Measurements from ENCODE around the gene EVPLL.
"Not testable (repeated sequence)": the region's sequence is repeated elsewhere in the genome, so short reads cannot be mapped to it uniquely, and the experiment has no call there.

Gene EVPLL

DNA sequence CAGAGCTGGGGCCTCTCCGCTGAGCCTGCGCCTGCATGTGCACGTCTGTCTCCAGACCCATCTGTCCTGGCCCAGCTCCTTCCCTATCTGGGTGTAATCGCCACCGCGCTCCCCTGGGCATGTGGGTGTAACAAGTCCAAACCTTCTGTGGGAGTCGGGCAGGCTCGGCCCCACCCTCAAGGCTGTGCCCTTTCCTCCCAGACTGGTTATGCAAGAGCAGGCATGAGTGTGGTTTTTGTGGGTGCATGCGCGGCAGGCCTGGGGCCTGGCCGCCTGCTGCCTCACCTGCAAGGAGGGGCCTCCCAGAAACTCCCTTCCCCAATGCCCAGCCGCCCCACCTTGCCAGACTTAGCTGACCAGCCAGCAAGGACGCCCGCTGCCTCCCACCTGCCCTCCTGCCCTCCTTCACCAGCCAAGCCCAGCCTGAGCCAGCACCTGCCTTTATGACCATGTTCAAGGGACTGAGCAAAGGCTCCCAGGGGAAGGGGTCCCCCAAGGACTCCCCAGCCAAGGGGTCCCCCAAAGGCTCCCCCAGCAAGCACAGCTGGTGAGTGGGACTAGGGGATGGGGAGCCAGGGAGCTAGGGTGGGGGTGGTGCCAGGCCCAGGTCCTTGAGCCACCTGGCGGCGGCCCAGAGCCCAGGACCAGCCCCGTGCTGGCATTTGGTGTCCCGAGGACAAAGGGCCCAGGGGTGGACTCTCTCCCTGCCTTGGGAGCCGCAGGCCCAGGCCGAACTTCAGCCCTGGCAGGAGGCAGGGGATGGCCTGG is at the start of gene EVPLL:
Gene EVPLL (plus strand): TSS at position 342 of the 768 bp plus-strand sequence. CDS start 3,160 bp downstream, outside the sequence.
- DNase-seq (ENCODE audit: low read depth in 2 of 2), result no peak

GRCh38 chr17:18328643-18329204 is 48.9 kb upstream of the EVPLL start:
- DNase-seq (ENCODE audit: low read depth in 2 of 2), result no peak

- no peak for DNase-seq (ENCODE audit: low read depth in 2 of 2)
Measured at GRCh38 chr17:18331879-18332278, 45.7 kb upstream of the EVPLL start.

- DNase-seq (ENCODE audit: low read depth in 2 of 2), result no peak
Measured at GRCh38 chr17:18332909-18333489, 44.6 kb upstream of the EVPLL start.

GRCh38 chr17:18338158-18338557 is 39.4 kb upstream of the EVPLL start:
- DNase-seq (ENCODE audit: low read depth in 2 of 2), result not testable (repeated sequence)

DNA sequence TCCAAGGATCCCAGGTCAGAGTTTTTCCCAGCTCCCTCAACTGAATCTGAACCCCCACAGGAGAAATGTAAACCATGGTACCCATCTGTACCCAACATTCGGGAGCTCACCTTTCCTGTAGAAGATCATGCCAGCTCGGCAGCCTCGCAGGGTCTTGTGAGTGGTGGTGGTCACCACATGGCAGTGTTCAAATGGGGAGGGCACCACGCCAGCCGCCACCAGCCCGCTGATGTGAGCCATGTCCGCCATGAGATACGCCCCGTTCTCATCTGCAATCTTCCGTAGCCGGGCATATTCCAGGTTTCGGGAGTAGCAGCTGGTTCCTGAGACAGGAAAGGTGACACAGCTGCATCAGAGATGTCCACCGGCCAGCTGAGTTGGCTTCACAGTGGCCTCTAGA is 37.6 kb upstream of the EVPLL start:
- no peak for DNase-seq (ENCODE audit: low read depth in 2 of 2)

- no peak for DNase-seq (ENCODE audit: low read depth in 2 of 2)
Measured at GRCh38 chr17:18344021-18344420, 33.6 kb upstream of the EVPLL start.

GRCh38 chr17:18353541-18353940 is 24.0 kb upstream of the EVPLL start:
- DNase-seq (ENCODE audit: low read depth in 2 of 2), result no peak

DNA sequence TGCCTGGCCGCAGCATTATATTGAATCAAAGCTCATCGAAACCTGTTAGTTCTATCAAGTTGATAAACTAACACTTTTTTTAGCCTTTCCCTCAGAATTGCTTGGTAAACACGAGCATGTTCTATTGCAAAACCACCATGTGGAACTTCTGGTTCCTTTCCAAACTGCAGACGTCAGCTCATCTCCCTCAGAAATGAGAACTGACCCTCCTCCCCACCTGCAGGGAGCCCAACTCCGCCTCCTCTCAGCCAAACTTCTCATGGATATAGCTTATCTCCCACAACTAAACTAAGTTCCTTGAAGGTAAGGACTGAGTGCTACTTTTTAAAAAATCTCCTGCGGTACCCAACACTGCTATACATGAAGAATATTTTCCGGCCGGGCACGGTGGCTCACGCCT is 21.0 kb upstream of the EVPLL start:
- peak in 1 of 2 experiments; percentile 2 for DNase-seq (ENCODE audit: low read depth in 2 of 2)

GRCh38 chr17:18360518-18360917 is 17.1 kb upstream of the EVPLL start:
- no peak for DNase-seq (ENCODE audit: low read depth in 2 of 2)

DNA sequence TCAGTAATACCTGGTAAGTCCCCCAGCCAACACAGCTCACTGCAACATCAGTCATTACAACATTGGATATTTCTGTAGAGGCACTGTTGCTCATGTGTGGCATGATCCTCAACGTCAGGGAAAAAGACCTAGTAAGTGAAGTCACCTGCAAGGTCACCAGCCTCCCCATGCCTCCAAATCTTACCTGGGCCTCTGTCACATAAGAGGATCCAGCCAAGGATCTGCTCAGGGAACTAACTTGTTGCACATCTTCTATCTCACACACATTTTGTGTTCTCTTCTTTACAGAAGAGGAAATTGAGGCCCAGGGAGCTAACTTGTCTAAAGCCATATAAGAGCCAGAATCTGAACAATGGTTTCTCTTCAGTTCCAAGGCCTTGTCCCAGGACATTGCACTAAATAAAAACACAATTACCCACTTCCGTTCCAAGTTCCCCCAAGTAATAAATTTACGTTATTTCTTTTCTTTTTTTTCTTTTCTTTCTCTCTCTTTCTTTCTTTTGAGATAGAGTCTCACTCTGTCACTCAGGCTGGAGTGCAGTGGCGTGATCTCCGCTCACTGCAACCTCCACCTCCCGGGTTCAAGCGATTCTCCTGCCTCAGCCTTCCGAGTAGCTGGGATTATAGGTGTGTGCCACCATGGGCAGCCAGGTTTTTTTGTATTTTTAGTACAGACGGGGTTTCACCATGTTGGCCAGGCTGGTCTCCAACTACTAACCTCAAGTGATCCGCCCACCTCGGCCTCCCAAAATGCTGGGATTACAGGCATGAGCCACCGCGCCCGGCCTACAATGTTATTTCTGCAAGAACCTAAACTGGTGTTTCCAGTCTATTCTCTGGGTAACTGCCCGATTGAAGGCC is 15.5 kb upstream of the EVPLL start:
- DNase-seq (ENCODE audit: low read depth in 2 of 2), result no peak

GRCh38 chr17:18362698-18363100 is 14.9 kb upstream of the EVPLL start:
- no peak for DNase-seq (ENCODE audit: low read depth in 2 of 2)

DNA sequence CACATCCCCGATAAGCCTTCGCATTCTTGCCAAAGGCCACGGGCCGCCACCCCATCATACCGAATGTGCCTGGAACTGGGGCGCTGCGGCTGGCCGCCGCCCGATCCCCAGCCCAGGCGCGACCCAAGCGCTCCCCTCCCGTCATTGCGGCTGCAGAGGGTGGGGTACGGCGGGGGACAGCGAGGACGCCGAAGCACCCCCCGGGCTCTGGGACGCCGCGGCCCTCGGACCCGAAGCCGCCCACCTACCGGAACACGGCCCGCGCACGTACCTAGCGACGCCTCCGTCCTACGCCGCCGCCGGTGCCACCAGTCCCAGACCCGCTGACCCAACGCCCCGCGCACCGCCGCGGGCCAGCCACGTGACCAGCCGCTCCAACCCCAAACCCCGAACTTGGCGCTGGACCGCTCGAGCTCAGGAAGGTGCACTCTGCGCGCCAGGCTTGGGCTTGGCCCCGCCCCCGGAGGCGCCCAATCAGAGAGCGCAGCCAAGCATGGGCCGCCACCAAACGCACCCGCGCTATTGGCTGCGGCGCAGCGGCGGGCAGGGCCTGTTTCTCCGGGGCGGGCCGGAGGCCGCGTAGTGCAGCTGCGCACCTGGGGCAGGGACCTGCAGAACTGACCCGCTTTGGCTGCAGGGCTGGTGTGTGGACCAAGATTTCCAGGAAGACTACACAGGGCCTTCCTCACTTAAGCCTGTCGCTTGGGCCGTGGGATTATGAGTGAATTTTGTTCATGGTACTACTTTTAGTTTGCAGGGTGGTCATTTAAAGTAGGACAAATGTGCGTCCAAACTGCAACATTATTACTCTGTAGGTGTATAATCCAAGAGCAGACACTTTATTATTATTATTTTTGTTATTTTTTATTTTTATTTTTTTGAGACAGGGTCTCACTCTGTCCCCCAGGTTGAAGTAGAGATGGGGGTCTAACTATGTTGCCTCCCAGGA is 14.2 kb upstream of the EVPLL start, which contains the start of gene SHMT1:
Gene SHMT1 (minus strand): TSS at position 450 of the 949 bp plus-strand sequence. CDS start 7,569 bp downstream, outside the sequence.
- DNase-seq (ENCODE audit: low read depth in 2 of 2), result peak; percentile 42 to 50

DNA sequence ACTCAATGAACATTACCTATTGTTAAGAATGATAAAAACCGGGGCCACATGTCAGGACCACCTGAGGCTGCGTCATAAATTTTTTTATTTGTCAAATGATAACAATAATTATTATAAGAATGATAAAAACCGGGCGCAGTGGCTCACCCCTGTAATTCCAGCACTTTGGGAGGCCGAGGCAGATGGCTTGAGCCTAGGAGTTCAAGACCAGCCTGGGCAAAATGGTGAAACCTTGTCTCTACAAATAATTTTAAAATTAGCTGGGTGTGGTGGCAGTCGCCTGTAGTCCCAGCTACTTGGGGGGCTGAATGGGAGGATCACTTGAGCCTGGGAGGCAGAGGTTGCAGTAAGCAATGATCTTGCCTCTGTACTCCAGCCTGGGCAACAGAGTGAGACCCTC is 13.4 kb upstream of the EVPLL start:
- no peak for DNase-seq (ENCODE audit: low read depth in 2 of 2)

DNA sequence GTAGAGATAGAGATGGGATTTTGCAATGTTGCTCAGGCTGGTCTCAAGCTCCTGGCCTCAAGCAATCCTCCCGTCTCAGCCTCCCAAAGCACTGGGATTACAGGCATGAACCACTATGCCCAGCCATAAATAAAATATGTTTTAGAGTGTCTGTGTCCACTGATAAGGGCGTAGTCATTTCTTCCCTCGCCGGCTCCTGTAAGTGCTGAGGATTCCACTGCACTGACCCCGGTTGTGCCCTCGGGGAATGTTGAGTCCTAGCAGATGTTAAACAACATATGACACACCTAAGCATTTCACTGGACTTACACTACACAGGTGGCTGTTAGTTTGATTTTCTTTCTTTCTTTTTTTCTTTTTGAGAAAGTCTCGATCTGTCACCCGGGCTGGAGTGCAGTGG is 8.6 kb upstream of the EVPLL start:
- DNase-seq (ENCODE audit: low read depth in 2 of 2), result no peak

- DNase-seq (ENCODE audit: low read depth in 2 of 2), result no peak
Measured at GRCh38 chr17:18370761-18371160, 6.8 kb upstream of the EVPLL start.

DNA sequence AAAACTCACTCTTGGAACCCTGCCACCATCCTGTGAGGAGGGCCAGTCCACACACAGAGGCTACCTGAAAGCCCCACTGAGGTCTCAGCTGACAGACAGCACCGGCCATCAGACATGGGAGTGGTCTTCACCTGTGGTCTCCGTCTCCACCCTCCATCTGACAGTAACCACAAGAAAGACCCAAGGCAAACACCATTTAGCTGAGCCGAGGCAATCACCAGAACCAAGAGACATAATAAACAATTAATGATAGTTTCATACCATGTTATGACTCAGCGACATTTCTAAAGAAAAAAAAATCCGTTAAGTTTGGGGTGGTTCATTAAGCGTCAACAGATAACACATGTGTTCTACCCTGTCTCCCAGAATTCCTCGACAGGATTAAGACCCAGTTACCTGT is 6.1 kb upstream of the EVPLL start:
- no peak for DNase-seq (ENCODE audit: low read depth in 2 of 2)

DNA sequence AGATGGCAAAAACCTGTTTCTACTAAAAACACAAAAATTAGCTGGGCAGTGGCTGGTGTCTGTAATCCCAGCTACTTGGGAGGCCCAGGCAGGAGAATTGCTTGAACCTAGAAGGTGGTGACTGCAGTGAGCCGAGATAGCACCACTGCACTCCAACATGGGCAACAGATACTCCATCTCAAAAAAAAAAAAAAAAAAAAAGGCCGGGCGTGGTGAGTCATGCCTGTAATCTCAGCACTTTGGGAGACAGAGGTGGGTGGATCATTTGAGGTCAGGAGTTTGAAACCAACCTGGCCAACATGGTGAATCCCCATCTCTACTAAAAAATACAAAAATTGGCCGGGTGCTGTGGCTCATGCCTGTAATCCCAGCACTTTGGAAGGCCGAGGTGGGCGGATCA is 4.4 kb upstream of the EVPLL start:
- DNase-seq (ENCODE audit: low read depth in 2 of 2), result not testable (repeated sequence)

DNA sequence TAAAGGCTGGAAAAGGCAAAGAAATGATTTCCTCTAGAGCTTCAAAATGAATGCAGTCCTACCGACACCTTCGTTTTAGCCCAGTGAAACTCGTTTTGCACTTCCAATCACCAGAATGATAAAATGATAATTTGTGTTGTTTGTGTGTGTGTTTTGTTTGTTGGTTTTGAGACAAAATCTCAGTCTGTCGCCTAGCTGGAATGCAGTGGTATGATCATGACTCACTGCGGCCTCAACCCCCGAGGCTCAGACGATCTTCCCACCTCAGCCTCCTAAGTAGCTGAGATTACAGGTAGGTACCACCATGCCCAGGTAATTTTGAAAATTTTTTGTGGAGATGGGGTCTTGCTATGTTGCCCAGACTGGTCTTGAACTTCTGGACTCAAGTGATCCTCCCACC is 3.4 kb upstream of the EVPLL start:
- DNase-seq (ENCODE audit: low read depth in 2 of 2), result no peak

DNA sequence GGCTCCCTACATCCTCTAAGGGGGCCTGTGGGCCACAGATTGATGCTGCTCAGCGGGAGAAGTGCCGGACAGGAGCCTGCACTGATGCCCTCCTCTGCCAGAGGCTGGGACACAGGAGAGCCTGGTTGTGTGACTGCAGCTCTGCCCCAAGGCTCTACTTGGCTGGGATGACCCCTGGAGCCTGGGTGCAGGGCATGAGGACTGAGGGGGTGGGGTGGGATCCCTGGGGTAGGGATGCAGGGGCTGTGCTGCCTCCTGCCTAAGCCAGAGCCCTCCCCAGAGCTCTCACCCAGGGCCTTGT is 577 bp downstream of the EVPLL start:
- DNase-seq (ENCODE audit: low read depth in 2 of 2), result no peak

GRCh38 chr17:18378614-18379013 is 1.0 kb downstream of the EVPLL start:
- DNase-seq (ENCODE audit: low read depth in 2 of 2), result not testable (repeated sequence)
